Hematopoietic multipotent progenitor cell treated with erythropoietin and hydrocortisone succinate and interleukin-3 and kit ligand, for 17 days (in vitro differentiated cells): ENCODE measurements around the gene SYTL3.

Source experiments
- DNase-seq: peaks from one replicate; pipeline ENCODE4 v3.0.0-alpha.2; 2015; ENCODE audit warnings: low spot score

Gene SYTL3

GRCh38 chr6:158722176-158722729 lies 72.4 kb downstream of the SYTL3 start:
- DNase-seq = no peak

GRCh38 chr6:158725704-158726103 lies 75.8 kb downstream of the SYTL3 start:
- DNase-seq = no peak

DNA sequence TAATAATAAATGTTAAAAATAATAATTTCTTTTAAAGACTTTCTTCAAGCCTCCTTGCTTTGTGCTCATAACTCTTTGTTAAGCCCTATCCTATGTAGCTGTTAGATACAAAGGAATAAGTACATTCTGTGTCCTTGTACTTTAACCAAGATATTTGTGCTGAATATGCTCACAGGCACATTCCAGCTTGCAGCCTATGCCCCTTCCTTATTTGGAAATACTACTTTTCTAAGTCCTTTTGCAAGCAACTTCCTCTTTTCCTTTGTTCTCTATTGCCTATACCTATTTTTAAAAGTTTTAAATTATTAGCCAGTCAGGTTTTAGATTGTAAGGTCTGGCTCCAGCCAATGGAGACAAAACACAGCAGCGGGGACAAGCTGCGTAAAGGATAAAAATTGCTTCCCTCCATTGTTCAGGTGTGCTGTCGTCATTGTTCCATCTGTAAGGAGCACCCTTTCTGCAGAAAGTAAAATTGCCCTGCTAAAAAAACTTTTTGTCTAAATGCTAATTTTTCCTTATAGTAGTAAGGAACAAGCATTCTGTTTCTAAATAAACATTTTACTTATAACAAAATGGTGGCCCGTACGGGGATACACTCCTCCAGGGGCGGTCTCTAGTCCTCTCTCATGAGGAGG lies 80.2 kb downstream of the SYTL3 start:
- DNase-seq = no peak

DNA sequence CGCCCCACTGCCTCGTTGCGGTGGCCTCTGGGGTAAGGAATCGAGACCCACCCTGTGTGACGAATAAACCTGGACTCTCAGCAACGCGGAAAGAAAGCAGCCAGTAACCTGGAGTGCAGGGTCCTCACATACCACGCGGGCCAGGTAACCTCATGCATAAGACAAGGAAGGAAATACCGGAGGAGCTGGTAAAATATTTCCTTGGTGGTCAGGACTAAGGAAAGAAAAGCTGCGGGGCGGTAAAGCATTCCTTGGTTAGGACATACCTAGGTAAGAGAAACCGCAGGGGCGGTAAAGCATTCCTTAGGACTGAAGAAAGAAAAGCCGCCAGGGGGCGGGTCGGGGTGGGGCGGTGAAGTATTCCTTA lies 80.7 kb downstream of the SYTL3 start:
- no peak for DNase-seq

- no peak for DNase-seq
These were observed 85.2 kb downstream of the SYTL3 start for GRCh38 chr6:158735009-158735408.

GRCh38 chr6:158737082-158737709 lies 87.3 kb downstream of the SYTL3 start:
- DNase-seq = no peak

DNA sequence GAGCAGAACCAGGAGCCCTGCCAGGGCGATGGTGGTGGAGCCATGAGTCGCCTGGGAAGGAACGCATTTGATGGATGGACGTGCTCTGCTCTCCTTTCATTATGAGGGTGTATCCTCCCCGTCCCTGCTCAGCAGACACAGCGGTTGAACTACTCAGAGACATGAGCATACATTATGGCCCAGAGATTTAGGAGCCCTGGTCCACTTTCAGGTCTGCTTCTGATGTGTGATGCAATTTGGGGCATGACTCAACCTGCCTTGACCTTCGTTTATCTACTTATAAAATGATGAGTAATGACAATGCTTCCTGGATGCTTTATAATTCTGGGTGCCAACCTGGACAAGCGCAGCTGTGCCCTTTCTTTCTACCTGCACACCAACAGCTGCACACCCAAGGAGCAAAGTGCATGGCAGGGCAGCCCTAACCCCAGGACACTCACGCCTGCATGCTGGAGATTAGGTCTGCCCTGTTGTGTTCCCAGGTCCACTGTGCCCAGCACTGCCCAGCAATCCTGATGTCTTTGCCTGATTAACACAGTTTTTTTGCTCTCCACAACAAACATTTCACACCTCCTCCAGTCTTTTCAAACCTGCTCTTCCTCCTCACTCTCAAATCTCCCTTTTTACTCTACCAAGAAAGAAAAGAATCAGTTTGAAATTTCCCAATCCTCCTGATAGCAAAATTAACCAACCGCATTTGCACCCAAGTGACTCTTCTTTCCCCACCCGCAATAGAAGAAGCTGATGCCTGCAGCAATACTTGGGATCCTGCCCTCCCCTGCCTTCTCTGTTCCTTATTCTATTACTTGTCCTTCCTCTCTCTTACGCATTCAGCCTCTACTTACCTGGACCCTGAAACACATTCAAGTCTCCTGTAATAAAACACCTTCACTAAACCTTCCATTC lies 88.1 kb downstream of the SYTL3 start:
- DNase-seq = no peak

GRCh38 chr6:158739673-158740072 lies 89.8 kb downstream of the SYTL3 start:
- DNase-seq = no peak

GRCh38 chr6:158743033-158743651 lies 93.3 kb downstream of the SYTL3 start:
- DNase-seq = no peak

DNA sequence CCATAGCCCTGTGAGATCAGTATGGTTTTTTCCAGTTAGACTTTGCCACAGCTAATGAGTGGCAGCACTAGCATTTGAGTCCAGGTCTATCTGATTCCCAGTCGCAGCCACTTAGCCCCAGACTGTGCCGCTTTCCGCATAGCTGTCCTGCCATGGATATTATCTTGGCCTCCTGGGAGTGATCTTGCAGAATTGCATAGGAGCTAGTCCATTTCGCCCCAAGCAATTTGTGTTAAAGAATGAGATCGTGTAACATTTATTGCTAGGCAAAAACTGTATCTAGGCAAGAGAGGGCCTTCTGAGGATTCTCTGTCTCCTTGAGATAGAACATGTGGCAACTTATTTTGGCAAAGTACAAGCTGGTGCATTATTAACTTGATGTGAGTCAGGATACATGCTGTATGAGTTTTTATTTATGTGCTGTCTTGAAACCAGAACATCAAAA lies 95.2 kb downstream of the SYTL3 start:
- DNase-seq = no peak

GRCh38 chr6:158751224-158751623 lies 101.4 kb downstream of the SYTL3 start:
- DNase-seq = no peak

- no peak for DNase-seq
These were observed 102.1 kb downstream of the SYTL3 start for GRCh38 chr6:158751921-158752320.

- no peak for DNase-seq
These were observed 102.8 kb downstream of the SYTL3 start for GRCh38 chr6:158752613-158753012.

GRCh38 chr6:158753811-158754210 lies 104.0 kb downstream of the SYTL3 start:
- no peak for DNase-seq

GRCh38 chr6:158754738-158755137 lies 104.9 kb downstream of the SYTL3 start:
- DNase-seq = no peak

DNA sequence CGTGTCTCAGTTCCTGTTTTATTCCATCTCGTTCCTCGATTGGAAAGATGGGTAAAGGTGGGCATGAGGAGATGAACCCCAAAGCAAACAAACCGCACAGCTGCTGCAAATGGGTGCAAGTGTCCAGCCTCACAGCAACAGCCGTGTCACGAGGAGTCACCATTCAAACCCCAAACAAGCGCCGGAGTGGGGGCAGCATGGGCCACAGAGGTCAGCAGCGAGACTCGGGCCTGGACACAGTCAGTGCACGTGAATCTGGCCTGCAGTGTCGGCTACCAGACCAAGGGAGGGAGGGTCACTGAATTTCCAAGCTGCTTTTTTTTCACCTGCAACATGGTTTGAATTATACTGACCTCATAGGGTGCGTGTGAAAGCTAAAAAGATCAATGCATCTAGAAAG lies 105.8 kb downstream of the SYTL3 start:
- no peak for DNase-seq

DNA sequence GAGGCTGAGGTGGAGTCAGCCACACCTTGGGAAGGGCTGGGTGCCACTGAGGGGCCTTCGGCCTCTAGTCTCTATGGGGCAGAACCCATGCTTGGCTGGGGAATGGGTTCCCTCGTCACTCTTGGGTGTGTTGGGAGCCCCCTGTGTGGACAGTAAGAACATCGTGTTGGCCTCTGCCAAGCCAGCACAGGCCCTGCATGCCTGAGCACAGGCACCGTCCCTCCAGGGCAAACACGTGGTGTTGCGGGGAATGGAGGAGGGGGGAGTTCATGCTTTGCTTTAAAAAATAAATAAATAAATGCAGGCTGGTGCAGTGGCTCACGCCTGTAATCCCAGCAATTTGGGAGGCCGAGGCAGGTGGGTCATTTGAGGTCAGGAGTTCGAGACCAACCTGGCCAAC lies 106.3 kb downstream of the SYTL3 start:
- no peak for DNase-seq

GRCh38 chr6:158756977-158757752 lies 107.3 kb downstream of the SYTL3 start:
- no peak for DNase-seq

DNA sequence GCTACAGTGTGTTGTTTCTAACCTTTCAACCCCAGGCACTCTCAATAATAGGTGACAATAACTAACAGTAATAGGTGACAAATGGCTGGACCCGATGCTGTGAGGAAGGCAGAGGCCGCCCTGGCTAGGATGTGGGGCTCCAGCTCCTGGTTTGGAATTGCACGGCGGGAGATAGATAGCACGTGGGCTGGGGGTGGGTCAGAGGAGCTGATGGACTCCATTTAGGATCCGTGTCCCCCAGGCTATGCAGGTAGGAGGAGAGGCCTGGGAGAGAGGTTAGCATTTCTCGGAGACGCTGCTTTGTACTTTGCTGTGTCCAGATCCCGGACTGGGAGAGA lies 107.9 kb downstream of the SYTL3 start:
- DNase-seq = no peak

DNA sequence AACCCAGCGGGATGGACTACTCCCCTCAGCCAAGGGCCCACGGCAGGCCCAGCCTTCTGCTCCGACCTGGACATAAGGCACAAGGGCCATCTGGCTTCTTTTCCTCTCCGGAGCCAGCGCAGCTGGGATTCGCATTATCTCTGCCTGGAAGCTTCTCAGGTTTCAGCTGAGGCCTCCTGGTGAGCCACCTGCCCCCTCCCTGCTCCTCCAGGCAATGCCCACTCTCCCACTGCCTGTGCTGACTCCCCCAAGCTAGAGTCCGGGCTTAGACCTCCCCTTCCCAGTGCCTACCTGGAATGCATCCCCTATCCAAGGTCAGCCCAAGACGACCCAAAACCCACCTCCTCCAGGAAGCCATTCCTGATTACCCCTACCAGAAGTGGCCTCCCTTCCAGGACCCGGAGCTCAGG lies 108.6 kb downstream of the SYTL3 start:
- DNase-seq = no peak

DNA sequence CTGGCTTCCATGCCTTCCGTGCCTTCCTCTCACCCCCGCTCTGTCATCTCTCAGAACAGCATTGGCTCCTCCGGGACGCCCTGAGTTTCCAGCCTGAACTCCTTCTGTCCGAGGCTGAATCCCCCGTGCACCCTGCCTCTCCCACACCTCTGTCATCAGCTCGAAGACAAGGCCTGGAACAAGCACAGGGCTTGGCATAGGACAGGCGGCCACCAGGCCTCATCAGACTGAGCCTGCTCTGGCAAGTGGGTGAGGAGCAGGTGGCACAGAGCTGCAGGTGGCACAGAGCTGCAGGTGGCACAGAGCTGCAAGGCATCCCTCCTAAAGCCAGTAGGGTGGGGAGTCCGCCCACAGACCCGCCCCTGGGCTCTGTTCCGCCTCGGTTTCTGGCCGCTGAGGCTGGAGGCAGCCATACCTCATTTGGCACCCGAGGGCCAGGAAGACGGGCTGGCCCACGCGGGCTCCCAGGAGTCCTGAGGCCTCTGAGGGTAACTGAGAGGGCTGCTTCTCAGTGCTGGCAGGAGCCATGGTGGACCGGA lies 109.2 kb downstream of the SYTL3 start:
- DNase-seq = no peak
